Activated T-helper 1 cell treated with anti-CD3 and anti-CD28 coated beads, Interleukin-12 subunit alpha, Interleukin-12 subunit beta, Interleukin-2, Interleukin-4 antibody, amounts not matched to agents 30 ng/mL and 10 ng/mL and 1 ng/mL, durations not matched to agents 14 hours and 24 hours and 36 hours (primary cell): ENCODE measurements around the gene CYBB. TPM values are rescaled to one million over a fixed set of nuclear protein-coding genes. Genes with fewer than 3 reads are reported as not detected.

Experiments used
- DNase-seq: peaks from one replicate; pipeline ENCODE4 v3.0.0; 2021; ENCODE audit warnings: low spot score
- H3K27ac Mint-ChIP-seq: one replicate; pipeline ENCODE4 v1.8.0; 2021; ENCODE audit warnings: mild to moderate bottlenecking, mixed read lengths
- H3K27me3 Mint-ChIP-seq: one replicate; pipeline ENCODE4 v1.8.0; 2022; ENCODE audit warnings: mild to moderate bottlenecking, moderate library complexity, mixed read lengths; ENCODE audit not compliant: insufficient read depth
- H3K36me3 Mint-ChIP-seq: one replicate; pipeline ENCODE4 v1.8.0; 2021; ENCODE audit warnings: low read depth, mixed read lengths
- H3K4me1 Mint-ChIP-seq: one replicate; pipeline ENCODE4 v1.8.0; 2021; ENCODE audit warnings: low read depth, mixed read lengths
- H3K4me3 Mint-ChIP-seq: one replicate; pipeline ENCODE4 v1.8.0; 2021; ENCODE audit warnings: mild to moderate bottlenecking, moderate library complexity, mixed read lengths
- H3K9me3 Mint-ChIP-seq: one replicate; pipeline ENCODE4 v1.8.0; 2021; ENCODE audit warnings: mixed read lengths
- intact Hi-C: fragments of 100-400 bp; cut with micrococcal nuclease; formaldehyde crosslinking; loops from one replicate; pipeline ENCODE4 v1.15.1; 2024
- total RNA-seq: library from RNA; stranded (reverse); gene quantifications from 2 replicates; pipeline ENCODE4 v1.2.3, GENCODE V29; 2022

The CYBB gene
- total RNA-seq, 1 donor from 2014 or later, result not detected

GRCh38 chrX:37796310-37796709, 16.5 kb downstream of the CYBB start:
- H3K9me3 Mint-ChIP-seq, result no peaks in the 10 kb centered on the region
- intact Hi-C loops, result no loop called here

GRCh38 chrX:37796805-37797204, 16.9 kb downstream of the CYBB start:
- H3K4me3 Mint-ChIP-seq, result no peak overlapping the region
- no peak overlapping the region for H3K27ac Mint-ChIP-seq
- intact Hi-C loops, result no loop called here
- H3K4me1 Mint-ChIP-seq, result peaks cover 12% of the 10 kb centered on the region
- no peaks in the 10 kb centered on the region for H3K9me3 Mint-ChIP-seq
- H3K36me3 Mint-ChIP-seq, result no peaks in the 10 kb centered on the region
- H3K27me3 Mint-ChIP-seq, result no peaks in the 10 kb centered on the region
- no peak for DNase-seq

More at GRCh38 chrX:37796310-37796709, 16.5 kb downstream of the CYBB start:
- no peak for DNase-seq
- Mint-ChIP-seq H3K27me3 (no peaks in the 10 kb centered on the region), H3K4me3 (no peak overlapping the region), H3K36me3 (no peaks in the 10 kb centered on the region), H3K27ac (no peak overlapping the region), H3K4me1 (peaks cover 12% of the 10 kb centered on the region)

GRCh38 chrX:37799936-37800335, 20.1 kb downstream of the CYBB start:
- no peaks in the 10 kb centered on the region for H3K27me3 Mint-ChIP-seq
- intact Hi-C loops, result no loop called here
- no peaks in the 10 kb centered on the region for H3K9me3 Mint-ChIP-seq
- no peak overlapping the region for H3K4me3 Mint-ChIP-seq
- no peak overlapping the region for H3K27ac Mint-ChIP-seq
- no peaks in the 10 kb centered on the region for H3K36me3 Mint-ChIP-seq
- DNase-seq, result no peak
- peaks cover 12% of the 10 kb centered on the region for H3K4me1 Mint-ChIP-seq

- Mint-ChIP-seq H3K4me3 (no peak overlapping the region), H3K9me3 (no peaks in the 10 kb centered on the region), H3K36me3 (no peaks in the 10 kb centered on the region), H3K27me3 (no peaks in the 10 kb centered on the region), H3K27ac (no peak overlapping the region), H3K4me1 (peaks cover 12% of the 10 kb centered on the region)
- DNase-seq, result no peak
- intact Hi-C loops, result no loop called here
Observed at GRCh38 chrX:37800717-37801116, 20.9 kb downstream of the CYBB start.

GRCh38 chrX:37802028-37802427, 22.2 kb downstream of the CYBB start:
- H3K27me3 Mint-ChIP-seq, result no peaks in the 10 kb centered on the region
- H3K4me1 Mint-ChIP-seq, result peaks cover under 1% of the 10 kb centered on the region
- intact Hi-C loops, result no loop called here
- H3K9me3 Mint-ChIP-seq, result no peaks in the 10 kb centered on the region
- H3K27ac Mint-ChIP-seq, result no peak overlapping the region
- no peaks in the 10 kb centered on the region for H3K36me3 Mint-ChIP-seq
- DNase-seq, result no peak
- H3K4me3 Mint-ChIP-seq, result no peak overlapping the region

- Mint-ChIP-seq H3K27me3 (no peaks in the 10 kb centered on the region), H3K9me3 (no peaks in the 10 kb centered on the region), H3K4me3 (no peak overlapping the region), H3K36me3 (no peaks in the 10 kb centered on the region), H3K27ac (no peak overlapping the region), H3K4me1 (no peaks in the 10 kb centered on the region)
- intact Hi-C loops, result no loop called here
- no peak for DNase-seq
Observed at GRCh38 chrX:37803057-37803456, 23.2 kb downstream of the CYBB start.

GRCh38 chrX:37809970-37810369, 30.1 kb downstream of the CYBB start:
- Mint-ChIP-seq H3K4me1 (peaks cover 6% of the 10 kb centered on the region), H3K9me3 (no peaks in the 10 kb centered on the region), H3K4me3 (no peak overlapping the region), H3K36me3 (no peaks in the 10 kb centered on the region), H3K27ac (no peak overlapping the region), H3K27me3 (peaks cover 3% of the 10 kb centered on the region)
- intact Hi-C loops, result no loop called here
- no peak for DNase-seq

GRCh38 chrX:37812110-37812509, 32.3 kb downstream of the CYBB start:
- Mint-ChIP-seq H3K27me3 (peaks cover 3% of the 10 kb centered on the region), H3K4me3 (no peak overlapping the region), H3K36me3 (no peaks in the 10 kb centered on the region), H3K9me3 (no peaks in the 10 kb centered on the region), H3K27ac (no peak overlapping the region), H3K4me1 (peaks cover 6% of the 10 kb centered on the region)
- intact Hi-C loops, result no loop called here
- no peak for DNase-seq

GRCh38 chrX:37813570-37813969, 33.7 kb downstream of the CYBB start:
- no peak overlapping the region for H3K27ac Mint-ChIP-seq
- no peaks in the 10 kb centered on the region for H3K36me3 Mint-ChIP-seq
- no peak for DNase-seq
- intact Hi-C loops, result no loop called here
- H3K9me3 Mint-ChIP-seq, result no peaks in the 10 kb centered on the region
- H3K4me1 Mint-ChIP-seq, result peaks cover 6% of the 10 kb centered on the region
- H3K4me3 Mint-ChIP-seq, result no peak overlapping the region
- peaks cover 3% of the 10 kb centered on the region for H3K27me3 Mint-ChIP-seq

- H3K27ac Mint-ChIP-seq, result no peak overlapping the region
- no peak overlapping the region for H3K4me3 Mint-ChIP-seq
- peaks cover 3% of the 10 kb centered on the region for H3K27me3 Mint-ChIP-seq
- no peaks in the 10 kb centered on the region for H3K9me3 Mint-ChIP-seq
- peaks cover 6% of the 10 kb centered on the region for H3K4me1 Mint-ChIP-seq
- intact Hi-C loops, result no loop called here
- DNase-seq, result no peak
- no peaks in the 10 kb centered on the region for H3K36me3 Mint-ChIP-seq
Observed at GRCh38 chrX:37815366-37815765, 35.5 kb downstream of the CYBB start.

GRCh38 chrX:37816766-37817165, 36.9 kb downstream of the CYBB start:
- H3K36me3 Mint-ChIP-seq, result no peaks in the 10 kb centered on the region
- no peaks in the 10 kb centered on the region for H3K9me3 Mint-ChIP-seq
- no peak overlapping the region for H3K4me3 Mint-ChIP-seq
- peaks cover 5% of the 10 kb centered on the region for H3K4me1 Mint-ChIP-seq
- H3K27ac Mint-ChIP-seq, result no peak overlapping the region
- no peak for DNase-seq
- H3K27me3 Mint-ChIP-seq, result peaks cover 3% of the 10 kb centered on the region
- intact Hi-C loops, result no loop called here

- Mint-ChIP-seq H3K4me3 (no peak overlapping the region), H3K27ac (no peak overlapping the region), H3K27me3 (peaks cover under 1% of the 10 kb centered on the region), H3K36me3 (no peaks in the 10 kb centered on the region), H3K4me1 (peaks cover 1% of the 10 kb centered on the region), H3K9me3 (no peaks in the 10 kb centered on the region)
- DNase-seq, result no peak
- intact Hi-C loops, result no loop called here
Observed at GRCh38 chrX:37817176-37817575, 37.3 kb downstream of the CYBB start.

- DNase-seq, result no peak
- Mint-ChIP-seq H3K27me3 (no peaks in the 10 kb centered on the region), H3K27ac (no peak overlapping the region), H3K36me3 (no peaks in the 10 kb centered on the region), H3K4me1 (peaks cover 2% of the 10 kb centered on the region), H3K9me3 (no peaks in the 10 kb centered on the region), H3K4me3 (no peak overlapping the region)
- intact Hi-C loops, result no loop called here
Observed at GRCh38 chrX:37817579-37817978, 37.7 kb downstream of the CYBB start.

- H3K36me3 Mint-ChIP-seq, result no peaks in the 10 kb centered on the region
- intact Hi-C loops, result no loop called here
- H3K9me3 Mint-ChIP-seq, result no peaks in the 10 kb centered on the region
- H3K4me3 Mint-ChIP-seq, result no peak overlapping the region
- DNase-seq, result no peak
- H3K27me3 Mint-ChIP-seq, result no peaks in the 10 kb centered on the region
- no peak overlapping the region for H3K27ac Mint-ChIP-seq
- peaks cover 6% of the 10 kb centered on the region for H3K4me1 Mint-ChIP-seq
Observed at GRCh38 chrX:37818031-37818430, 38.2 kb downstream of the CYBB start.
